ENCODE measurements around the gene NIPBL.
"Not testable (repeated sequence)": the region's sequence is repeated elsewhere in the genome, so short reads cannot be mapped to it uniquely, and the experiment has no call there.

Gene NIPBL

GRCh38 chr5:36876299-36876964, at the start of gene NIPBL:
Gene NIPBL (plus strand): TSS chr5:36876769. CDS start chr5:36953697, 76,928 bp downstream.
- peak; percentile 81 for DNase-seq (ENCODE audit: low read depth, low spot score)

- DNase-seq (ENCODE audit: low read depth, low spot score) = no peak
Measured at GRCh38 chr5:36832274-36832673, 44.3 kb upstream of the NIPBL start.

- DNase-seq (ENCODE audit: low read depth, low spot score) = no peak
Measured at GRCh38 chr5:36836831-36837230, 39.7 kb upstream of the NIPBL start.

- no peak for DNase-seq (ENCODE audit: low read depth, low spot score)
Measured at GRCh38 chr5:36839489-36840476, 36.8 kb upstream of the NIPBL start.

GRCh38 chr5:36841677-36842076, 34.9 kb upstream of the NIPBL start:
- DNase-seq (ENCODE audit: low read depth, low spot score) = no peak

GRCh38 chr5:36842087-36842486, 34.5 kb upstream of the NIPBL start:
- no peak for DNase-seq (ENCODE audit: low read depth, low spot score)

GRCh38 chr5:36844305-36844704, 32.3 kb upstream of the NIPBL start:
- DNase-seq (ENCODE audit: low read depth, low spot score) = no peak

- not testable (repeated sequence) for DNase-seq (ENCODE audit: low read depth, low spot score)
Measured at GRCh38 chr5:36848545-36848944, 28.0 kb upstream of the NIPBL start.

GRCh38 chr5:36852903-36853302, 23.7 kb upstream of the NIPBL start:
- DNase-seq (ENCODE audit: low read depth, low spot score) = not testable (repeated sequence)

- DNase-seq (ENCODE audit: low read depth, low spot score) = no peak
Measured at GRCh38 chr5:36854402-36855140, 22.0 kb upstream of the NIPBL start.

- no peak for DNase-seq (ENCODE audit: low read depth, low spot score)
Measured at GRCh38 chr5:36855141-36855495, 21.5 kb upstream of the NIPBL start.

GRCh38 chr5:36861871-36862270, 14.7 kb upstream of the NIPBL start:
- DNase-seq (ENCODE audit: low read depth, low spot score) = no peak

- DNase-seq (ENCODE audit: low read depth, low spot score) = no peak
Measured at GRCh38 chr5:36870399-36871040, 6.0 kb upstream of the NIPBL start.

- no peak for DNase-seq (ENCODE audit: low read depth, low spot score)
Measured at GRCh38 chr5:36874465-36874864, 2.1 kb upstream of the NIPBL start.

- no peak for DNase-seq (ENCODE audit: low read depth, low spot score)
Measured at GRCh38 chr5:36875051-36875789, 1.3 kb upstream of the NIPBL start.

GRCh38 chr5:36875790-36876298, 725 bp upstream of the NIPBL start:
- peak; percentile 57 for DNase-seq (ENCODE audit: low read depth, low spot score)

GRCh38 chr5:36876965-36877666, 547 bp downstream of the NIPBL start:
- peak; percentile 12 for DNase-seq (ENCODE audit: low read depth, low spot score)

- no peak for DNase-seq (ENCODE audit: low read depth, low spot score)
Measured at GRCh38 chr5:36877667-36878391, 1.3 kb downstream of the NIPBL start.

- no peak for DNase-seq (ENCODE audit: low read depth, low spot score)
Measured at GRCh38 chr5:36878392-36879082, 2.0 kb downstream of the NIPBL start.

Measured in activated CD4-positive, CD25-positive, alpha-beta regulatory T cell treated with anti-CD3 and anti-CD28 coated beads, Interleukin-2, amount 50 U/mL, for 16 hours (primary cell).